ENCODE data around the gene MSL2.
"Not testable (repeated sequence)": the region's sequence is repeated elsewhere in the genome, so short reads cannot be mapped to it uniquely, and the experiment has no call there.

MSL2 gene

DNA sequence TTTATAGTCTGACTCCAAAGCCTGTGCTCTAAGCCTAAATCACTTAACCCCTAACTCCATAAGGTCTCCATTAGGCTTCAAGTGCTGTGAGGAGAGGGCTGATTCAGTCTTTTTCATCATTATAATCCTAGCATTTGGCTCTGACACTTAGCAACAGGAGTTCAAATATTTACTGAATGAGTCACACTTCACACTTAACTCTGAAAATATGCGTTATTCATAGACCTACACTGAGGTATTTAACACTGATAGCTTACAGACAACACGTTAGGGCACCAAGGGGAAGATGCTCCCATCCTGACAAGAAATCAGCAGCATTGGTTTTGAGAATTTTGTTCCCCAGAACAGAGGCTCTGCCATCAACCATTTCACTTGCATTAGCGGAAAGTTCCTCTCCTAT lies 53.5 kb downstream of the MSL2 start:
- DNase-seq (ENCODE audit: low spot score) = no peak

- no peak for DNase-seq (ENCODE audit: low spot score)
Measured at GRCh38 chr3:136141891-136142290, 54.2 kb downstream of the MSL2 start.

DNA sequence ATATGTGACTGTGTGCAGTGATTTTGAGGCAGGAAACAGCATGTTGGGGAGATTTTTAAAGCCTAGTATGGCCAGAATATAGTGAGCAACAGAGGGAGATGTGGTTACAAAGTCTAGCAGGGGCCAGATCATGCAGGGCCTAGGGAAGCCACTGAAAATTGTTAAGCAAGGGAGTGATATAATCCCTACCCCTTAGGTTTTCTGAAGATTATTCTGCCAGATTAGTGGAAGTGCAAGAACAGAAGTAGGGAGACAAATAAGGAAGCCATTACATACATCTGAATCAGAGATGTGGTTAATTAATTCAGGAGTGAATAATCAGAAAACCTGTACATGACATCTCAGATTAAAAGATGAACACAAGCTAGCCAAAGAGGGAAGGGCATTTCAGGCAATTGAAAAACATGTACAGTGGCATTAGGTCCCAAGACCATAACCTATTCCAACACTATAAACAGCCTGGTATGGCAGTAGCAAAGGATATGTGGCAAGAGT lies 54.8 kb downstream of the MSL2 start:
- no peak for DNase-seq (ENCODE audit: low spot score)

GRCh38 chr3:136136454-136136853 lies 59.7 kb downstream of the MSL2 start:
- DNase-seq (ENCODE audit: low spot score) = no peak

- no peak for DNase-seq (ENCODE audit: low spot score)
Measured at GRCh38 chr3:136135039-136135802, 60.9 kb downstream of the MSL2 start.

DNA sequence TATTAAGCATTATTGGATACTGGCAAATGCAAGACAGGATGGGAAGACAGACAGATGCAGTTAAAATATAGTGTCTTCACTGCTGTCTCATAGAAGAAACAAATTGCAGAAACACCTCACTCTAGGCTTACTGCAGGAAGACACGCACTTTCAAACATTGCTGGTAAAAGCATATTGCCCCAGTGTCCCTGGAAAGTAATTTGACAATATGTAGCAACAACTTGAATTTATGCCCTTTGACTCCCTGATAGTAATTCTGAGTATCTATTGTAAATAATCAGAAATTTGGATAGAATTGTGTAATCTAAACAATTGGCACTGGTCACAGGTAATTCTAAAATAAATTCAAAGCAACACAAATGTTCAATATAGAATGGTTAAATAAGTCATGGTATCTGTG lies 62.0 kb downstream of the MSL2 start:
- no peak for DNase-seq (ENCODE audit: low spot score)

DNA sequence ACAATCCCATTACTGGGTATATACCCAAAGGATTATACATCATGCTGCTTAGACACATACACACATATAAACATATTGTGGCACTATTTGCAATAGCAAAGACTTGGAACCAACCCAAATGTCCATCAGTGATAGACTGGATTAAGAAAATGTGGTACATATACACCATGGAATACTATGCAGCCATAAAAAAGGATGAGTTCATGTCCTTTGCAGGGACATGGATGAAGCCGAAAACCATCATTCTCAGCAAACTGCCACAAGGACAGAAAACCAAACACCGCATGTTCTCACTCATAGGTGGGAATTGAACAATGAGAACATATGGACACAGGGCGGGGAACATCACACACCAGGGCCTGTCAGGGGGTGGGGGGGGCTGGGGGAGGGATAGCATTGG lies 64.5 kb downstream of the MSL2 start:
- DNase-seq (ENCODE audit: low spot score) = not testable (repeated sequence)

DNA sequence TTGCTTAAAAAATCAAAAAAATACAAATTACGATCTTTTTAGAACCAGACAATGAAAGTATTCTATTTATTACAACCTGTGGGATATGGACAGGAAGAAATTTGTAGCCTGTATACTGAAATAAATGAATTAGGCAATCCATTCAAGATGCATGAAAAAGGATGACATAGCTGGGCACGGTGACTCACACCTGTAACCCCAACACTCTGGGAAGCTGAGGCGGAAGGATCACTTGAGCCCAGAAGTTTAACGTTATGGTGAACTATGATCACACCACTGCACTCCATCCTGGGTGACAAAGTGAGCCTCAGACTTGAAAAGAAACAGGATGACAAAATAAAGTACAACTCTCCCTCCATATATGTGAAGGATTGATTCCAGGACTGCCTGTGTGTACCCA lies 74.1 kb downstream of the MSL2 start:
- no peak for DNase-seq (ENCODE audit: low spot score)

- DNase-seq (ENCODE audit: low spot score) = no peak
Measured at GRCh38 chr3:136120373-136121348, 75.5 kb downstream of the MSL2 start.

DNA sequence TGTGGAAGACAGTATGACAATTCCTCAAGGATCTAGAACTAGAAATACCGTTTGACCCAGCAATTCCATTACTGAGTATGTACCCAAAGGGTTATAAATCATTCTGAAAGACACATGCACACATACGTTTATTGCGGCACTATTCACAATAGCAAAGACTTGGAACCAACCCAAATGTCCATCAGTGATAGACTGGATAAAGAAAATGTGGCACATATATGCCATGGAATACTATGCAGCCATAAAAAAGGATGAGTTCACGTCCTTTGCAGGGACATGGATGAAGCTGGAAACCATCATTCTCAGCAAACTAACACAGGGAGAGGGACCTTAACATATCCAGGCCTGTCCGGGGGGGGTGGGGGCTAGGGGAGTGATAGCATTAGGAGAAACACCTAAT lies 76.4 kb downstream of the MSL2 start:
- DNase-seq (ENCODE audit: low spot score) = not testable (repeated sequence)

- not testable (repeated sequence) for DNase-seq (ENCODE audit: low spot score)
Measured at GRCh38 chr3:136119332-136119731, 76.8 kb downstream of the MSL2 start.

GRCh38 chr3:136114421-136114820 lies 81.7 kb downstream of the MSL2 start:
- DNase-seq (ENCODE audit: low spot score) = no peak

DNA sequence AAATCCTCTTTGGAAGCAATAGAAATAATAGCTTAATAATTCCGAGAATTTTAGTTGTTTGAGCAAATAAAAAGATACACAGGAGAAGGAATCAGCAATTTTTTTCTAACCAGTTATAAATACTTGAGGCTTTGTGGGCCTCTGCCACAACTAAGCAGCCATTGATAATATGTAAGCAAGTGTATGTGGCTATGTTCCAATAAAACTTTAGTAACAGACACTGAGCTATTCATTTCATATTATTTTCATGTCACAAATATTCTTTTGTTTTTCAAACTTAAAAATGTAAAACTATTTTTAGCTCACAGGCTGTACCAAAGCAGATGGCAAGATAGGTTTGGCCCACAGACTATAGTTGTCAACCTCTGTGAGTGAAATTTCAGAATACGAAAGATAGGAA lies 85.7 kb downstream of the MSL2 start:
- no peak for DNase-seq (ENCODE audit: low spot score)

- DNase-seq (ENCODE audit: low spot score) = no peak
Measured at GRCh38 chr3:136109499-136109898, 86.6 kb downstream of the MSL2 start.

- no peak for DNase-seq (ENCODE audit: low spot score)
Measured at GRCh38 chr3:136106101-136106500, 90.0 kb downstream of the MSL2 start.

DNA sequence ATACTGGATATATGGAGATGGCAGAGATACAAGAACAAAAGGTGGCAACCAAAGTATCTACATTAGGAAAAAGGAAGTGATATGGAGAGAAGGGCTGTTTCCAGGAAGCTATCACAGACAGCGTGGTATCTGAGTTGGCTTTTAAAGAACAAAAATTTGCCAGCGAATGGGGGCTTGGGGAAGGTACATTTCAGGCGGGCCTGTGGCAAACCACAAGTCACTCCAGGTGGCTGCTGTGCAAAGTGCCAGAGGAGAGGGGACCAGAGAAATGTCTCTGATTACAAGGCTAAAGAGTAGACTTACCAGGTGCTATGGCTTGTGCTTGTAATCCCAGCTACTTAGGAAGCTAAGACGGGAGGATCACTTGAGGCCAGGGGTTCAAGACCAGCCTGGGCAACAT lies 91.1 kb downstream of the MSL2 start:
- DNase-seq (ENCODE audit: low spot score) = no peak
